ENCODE data around the gene P3H1. TPM values are rescaled to one million over a fixed set of nuclear protein-coding genes. Genes with fewer than 3 reads are reported as not detected.

The P3H1 gene
- polyA plus RNA-seq, 1 experiment = 156 TPM

- no peak for DNase-seq (ENCODE audit: low read depth, low spot score)
- Histone ChIP-seq H3K4me3 (ENCODE audit: low read depth, low read length) (no peak overlapping the region), H3K27me3 (ENCODE audit: control insufficient read depth, insufficient read depth, low read length) (no peaks in the 10 kb centered on the region), H3K9me3 (ENCODE audit: control insufficient read depth, insufficient read depth, low read length) (no peaks in the 10 kb centered on the region), H3K27ac (ENCODE audit: low read depth, low read length) (no peak overlapping the region)
- ChIA-PET POLR2A (interaction anchor here (1.2 kb wide), 2 partner anchors 14 to 64 kb away, joined by 4 read pairs; partner anchors contain the start of gene YBX1), CTCF (interaction anchor here (0.8 to 1.8 kb wide), 4 partner anchors 12 to 168 kb away, joined by 3 to 8 read pairs (median 4); no protein-coding TSS in a partner anchor)
- TF ChIP-seq, protein P1, sequence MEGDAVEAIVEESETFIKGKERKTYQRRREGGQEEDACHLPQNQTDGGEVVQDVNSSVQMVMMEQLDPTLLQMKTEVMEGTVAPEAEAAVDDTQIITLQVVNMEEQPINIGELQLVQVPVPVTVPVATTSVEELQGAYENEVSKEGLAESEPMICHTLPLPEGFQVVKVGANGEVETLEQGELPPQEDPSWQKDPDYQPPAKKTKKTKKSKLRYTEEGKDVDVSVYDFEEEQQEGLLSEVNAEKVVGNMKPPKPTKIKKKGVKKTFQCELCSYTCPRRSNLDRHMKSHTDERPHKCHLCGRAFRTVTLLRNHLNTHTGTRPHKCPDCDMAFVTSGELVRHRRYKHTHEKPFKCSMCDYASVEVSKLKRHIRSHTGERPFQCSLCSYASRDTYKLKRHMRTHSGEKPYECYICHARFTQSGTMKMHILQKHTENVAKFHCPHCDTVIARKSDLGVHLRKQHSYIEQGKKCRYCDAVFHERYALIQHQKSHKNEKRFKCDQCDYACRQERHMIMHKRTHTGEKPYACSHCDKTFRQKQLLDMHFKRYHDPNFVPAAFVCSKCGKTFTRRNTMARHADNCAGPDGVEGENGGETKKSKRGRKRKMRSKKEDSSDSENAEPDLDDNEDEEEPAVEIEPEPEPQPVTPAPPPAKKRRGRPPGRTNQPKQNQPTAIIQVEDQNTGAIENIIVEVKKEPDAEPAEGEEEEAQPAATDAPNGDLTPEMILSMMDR (IDR thresholded peaks at IDR 0.05; ENCODE audit: low read depth, low read length) = no peak
Observed at GRCh38 chr1:42745851-42746250, 21.0 kb downstream of the P3H1 start.

DNA sequence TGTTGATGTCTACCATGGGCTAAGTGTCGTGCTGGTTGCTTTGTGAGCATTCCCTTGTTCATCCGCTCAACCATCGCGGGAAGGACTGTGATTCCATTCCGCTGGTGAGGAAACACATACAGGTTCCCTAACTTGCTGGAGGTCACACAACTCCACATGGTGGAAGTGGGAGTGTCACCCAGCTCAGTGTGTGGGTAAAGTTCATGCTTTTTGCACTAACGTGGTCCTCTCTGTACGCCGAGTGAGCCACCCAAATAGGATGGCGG, 22.7 kb downstream of the P3H1 start:
- TF ChIP-seq, protein P1 (IDR thresholded peaks at IDR 0.05; ENCODE audit: low read depth, low read length) = no peak
- Histone ChIP-seq H3K27ac (ENCODE audit: low read depth, low read length) (no peak overlapping the region), H3K27me3 (ENCODE audit: control insufficient read depth, insufficient read depth, low read length) (peaks cover 6% of the 10 kb centered on the region), H3K4me3 (ENCODE audit: low read depth, low read length) (no peak overlapping the region), H3K9me3 (ENCODE audit: control insufficient read depth, insufficient read depth, low read length) (no peaks in the 10 kb centered on the region)
- POLR2A ChIA-PET = no interaction called here
- no peak for DNase-seq (ENCODE audit: low read depth, low spot score)
- CTCF ChIA-PET = no interaction called here

GRCh38 chr1:42743317-42744147, 23.3 kb downstream of the P3H1 start:
- DNase-seq (ENCODE audit: low read depth, low spot score) = no peak
- POLR2A ChIA-PET = interaction anchor here (1.3 kb wide), 1 partner anchor 62 kb away, joined by 5 read pairs; the partner anchor contains the start of gene YBX1

GRCh38 chr1:42742617-42743316, 24.1 kb downstream of the P3H1 start:
- CTCF ChIA-PET = interaction anchor here (1.3 kb wide), 1 partner anchor 10 kb away, joined by 4 read pairs; no protein-coding TSS in a partner anchor
- Histone ChIP-seq H3K27ac (ENCODE audit: low read depth, low read length) (no peak overlapping the region), H3K9me3 (ENCODE audit: control insufficient read depth, insufficient read depth, low read length) (no peaks in the 10 kb centered on the region), H3K27me3 (ENCODE audit: control insufficient read depth, insufficient read depth, low read length) (peaks cover 6% of the 10 kb centered on the region), H3K4me3 (ENCODE audit: low read depth, low read length) (no peak overlapping the region)
- no peak for DNase-seq (ENCODE audit: low read depth, low spot score)
- POLR2A ChIA-PET = interaction anchor here (1.3 kb wide), 1 partner anchor 61 kb away, joined by 5 read pairs; the partner anchor contains the start of gene YBX1
- TF ChIP-seq, protein P1 (IDR thresholded peaks at IDR 0.05; ENCODE audit: low read depth, low read length) = no peak

More at GRCh38 chr1:42743317-42744147, 23.3 kb downstream of the P3H1 start:
- CTCF ChIA-PET = interaction anchor here (1.3 kb wide), 1 partner anchor 9 kb away, joined by 4 read pairs; no protein-coding TSS in a partner anchor
- H3K9me3 ChIP-seq (ENCODE audit: control insufficient read depth, insufficient read depth, low read length) = no peaks in the 10 kb centered on the region
- TF ChIP-seq, protein P1 (IDR thresholded peaks at IDR 0.05; ENCODE audit: low read depth, low read length) = no peak
- peaks cover 6% of the 10 kb centered on the region for H3K27me3 ChIP-seq (ENCODE audit: control insufficient read depth, insufficient read depth, low read length)
- H3K4me3 ChIP-seq (ENCODE audit: low read depth, low read length) = no peak overlapping the region
- H3K27ac ChIP-seq (ENCODE audit: low read depth, low read length) = no peak overlapping the region
